Occipital lobe (tissue), 2 donors: ENCODE data around the gene CADM2. TPM values are rescaled to one million over a fixed set of nuclear protein-coding genes. Genes with fewer than 3 reads are reported as not detected.
"Not testable (repeated sequence)": the region's sequence is repeated elsewhere in the genome, so short reads cannot be mapped to it uniquely, and the experiment has no call there.

Source experiments
- DNase-seq: peaks from one replicate; lab custom pipeline; 2025; lab: John Stamatoyannopoulos, UW
- total RNA-seq: library from RNA; depleted of rRNA; stranded (reverse); fragments of >200 nt; gene quantifications from one replicate; pipeline ENCODE4 v1.2.3, GENCODE V29; 2014

Gene CADM2
- total RNA-seq, result 96.5 TPM

DNA sequence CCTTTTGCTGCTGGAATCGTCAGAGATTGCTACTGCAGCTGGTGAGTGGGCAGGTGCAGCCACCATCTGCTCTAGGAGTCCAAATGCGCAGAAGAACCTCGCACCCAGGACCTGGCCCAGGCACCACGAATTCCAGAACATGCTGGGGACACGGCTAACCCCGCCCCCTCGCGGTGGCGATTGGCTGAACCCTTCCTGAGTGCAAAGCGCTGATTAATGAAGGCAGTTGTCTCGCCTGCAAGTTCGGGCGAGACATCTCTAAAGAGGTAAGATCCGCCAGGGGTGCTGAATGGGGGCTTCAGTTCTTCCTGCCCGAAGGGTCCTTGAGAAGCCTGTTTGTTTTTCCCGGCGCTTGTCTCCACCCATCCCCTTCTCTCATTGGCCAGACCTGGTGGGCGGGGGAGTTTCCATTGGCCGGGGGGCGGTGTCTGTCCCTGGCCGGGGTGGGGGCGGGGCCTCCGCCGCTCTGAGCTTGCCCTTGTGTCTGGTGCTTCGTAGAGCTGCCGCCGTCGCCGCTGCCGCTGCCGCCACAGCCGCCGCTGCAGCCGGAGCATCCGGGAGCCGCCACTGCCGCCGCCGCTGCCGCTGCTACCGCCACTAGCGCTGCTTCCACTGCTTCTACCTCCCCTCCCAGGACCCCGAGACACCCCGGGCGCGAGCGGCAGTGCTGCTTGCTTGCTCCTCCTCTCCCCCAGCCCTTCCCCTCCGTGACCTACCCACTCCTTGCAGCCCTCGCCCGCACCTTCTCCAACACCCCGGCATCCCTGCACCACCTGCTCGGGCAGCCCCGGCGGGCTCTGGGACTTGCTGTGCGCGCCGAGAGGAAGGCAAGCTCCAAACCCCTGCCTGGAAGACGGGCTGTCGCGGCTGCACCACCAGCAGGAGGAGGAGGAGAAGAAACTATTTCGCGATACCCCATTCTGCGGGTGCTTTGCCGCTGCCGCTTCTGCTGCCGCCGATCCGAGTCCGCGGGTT, at the start of gene CADM2:
TSS of gene CADM2 (plus strand) at position 495 of the 975 bp plus-strand sequence.
- peak; percentile 95 for DNase-seq

DNA sequence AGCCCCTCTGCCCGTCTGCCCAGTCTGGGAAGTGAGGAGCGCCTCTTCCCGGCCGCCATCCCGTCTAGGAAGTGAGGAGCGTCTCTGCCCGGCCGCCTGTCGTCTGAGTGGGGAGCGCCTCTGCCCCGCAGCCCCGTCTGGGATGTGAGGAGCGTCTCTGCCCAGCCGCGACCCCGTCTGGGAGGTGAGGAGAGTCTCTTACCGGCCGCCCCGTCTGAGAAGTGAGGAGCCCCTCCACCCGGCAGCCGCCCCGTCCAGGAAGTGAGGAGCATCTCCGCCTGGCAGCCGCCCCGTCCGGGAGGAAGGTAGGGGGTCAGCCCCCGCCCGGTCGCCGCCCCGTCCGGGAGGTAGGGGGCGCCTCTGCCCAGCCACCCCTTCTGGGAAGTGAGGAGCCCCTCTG, 40.2 kb upstream of the CADM2 start:
- not testable (repeated sequence) for DNase-seq

DNA sequence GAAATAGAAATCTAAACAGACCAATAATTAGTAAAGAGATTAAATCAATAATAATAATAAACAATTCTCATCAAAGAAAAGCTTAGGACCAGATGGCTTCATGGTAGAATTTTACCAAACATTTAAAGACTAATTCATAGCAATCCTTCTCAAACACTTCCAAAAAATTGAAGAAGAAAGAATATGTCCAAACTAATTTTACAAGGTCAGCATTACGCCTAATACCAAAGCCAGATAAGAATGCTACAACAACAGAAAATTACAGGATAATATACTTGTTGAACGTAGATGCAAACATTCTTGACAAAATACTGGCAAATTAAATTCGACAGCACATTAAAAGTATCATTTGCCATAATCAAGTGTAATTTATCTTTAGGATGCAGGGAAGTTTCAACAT, 36.1 kb upstream of the CADM2 start:
- DNase-seq, result no peak

DNA sequence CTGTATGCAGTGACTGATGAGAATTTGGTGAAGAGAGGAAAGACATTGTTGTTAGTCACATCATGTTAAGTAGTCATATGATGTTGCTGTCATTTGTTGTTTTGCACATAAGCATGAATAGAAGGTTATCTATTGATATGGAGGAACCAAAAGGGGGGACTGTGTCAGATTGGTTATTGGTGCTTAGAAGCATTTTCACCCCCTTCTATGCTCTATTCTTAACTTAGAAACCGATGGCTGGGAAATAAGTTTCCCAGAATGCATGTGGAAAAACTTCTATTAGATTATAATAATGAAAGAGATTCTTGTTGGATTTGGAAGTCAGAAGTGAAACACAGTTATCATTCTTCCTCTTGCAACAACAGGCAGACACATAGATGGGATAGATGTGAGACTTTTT, 33.2 kb upstream of the CADM2 start:
- no peak for DNase-seq

DNA sequence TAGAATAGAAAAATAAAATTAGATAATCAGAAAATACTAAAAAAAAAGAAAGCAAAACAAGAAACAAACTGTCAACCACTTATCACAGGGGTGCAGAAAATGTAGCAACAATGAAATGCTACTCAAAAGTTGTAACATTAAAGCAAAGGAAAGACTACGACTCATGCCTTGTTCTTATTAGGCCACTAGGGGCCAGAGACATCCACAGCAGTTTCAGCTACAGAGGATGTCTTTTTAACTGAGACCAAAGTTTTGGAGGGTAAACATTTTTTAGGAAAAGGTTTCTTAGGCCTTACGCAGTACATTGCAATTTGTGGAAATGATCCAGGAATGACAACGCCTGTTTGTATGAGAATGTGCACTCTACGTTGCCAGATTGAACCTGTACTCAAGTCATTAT, 15.4 kb upstream of the CADM2 start:
- no peak for DNase-seq

DNA sequence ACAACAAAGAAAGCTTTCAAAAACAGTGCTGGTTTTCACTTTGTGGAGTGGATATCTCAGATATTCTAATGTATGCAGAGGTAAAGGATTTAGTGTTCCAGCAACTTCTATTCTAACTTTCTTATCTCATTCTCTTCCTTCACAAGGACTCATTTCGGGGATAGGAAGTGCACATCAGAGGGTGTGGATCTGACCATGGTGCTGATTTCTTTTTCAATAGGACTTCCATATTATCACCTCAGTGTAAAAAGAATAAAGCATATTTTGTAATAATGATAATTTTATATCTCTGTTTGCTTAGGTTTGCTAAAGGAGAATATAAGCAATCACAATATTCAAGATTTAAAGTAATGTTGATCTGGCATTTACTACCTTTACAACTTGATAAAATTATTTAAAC, 12.5 kb upstream of the CADM2 start:
- no peak for DNase-seq

DNA sequence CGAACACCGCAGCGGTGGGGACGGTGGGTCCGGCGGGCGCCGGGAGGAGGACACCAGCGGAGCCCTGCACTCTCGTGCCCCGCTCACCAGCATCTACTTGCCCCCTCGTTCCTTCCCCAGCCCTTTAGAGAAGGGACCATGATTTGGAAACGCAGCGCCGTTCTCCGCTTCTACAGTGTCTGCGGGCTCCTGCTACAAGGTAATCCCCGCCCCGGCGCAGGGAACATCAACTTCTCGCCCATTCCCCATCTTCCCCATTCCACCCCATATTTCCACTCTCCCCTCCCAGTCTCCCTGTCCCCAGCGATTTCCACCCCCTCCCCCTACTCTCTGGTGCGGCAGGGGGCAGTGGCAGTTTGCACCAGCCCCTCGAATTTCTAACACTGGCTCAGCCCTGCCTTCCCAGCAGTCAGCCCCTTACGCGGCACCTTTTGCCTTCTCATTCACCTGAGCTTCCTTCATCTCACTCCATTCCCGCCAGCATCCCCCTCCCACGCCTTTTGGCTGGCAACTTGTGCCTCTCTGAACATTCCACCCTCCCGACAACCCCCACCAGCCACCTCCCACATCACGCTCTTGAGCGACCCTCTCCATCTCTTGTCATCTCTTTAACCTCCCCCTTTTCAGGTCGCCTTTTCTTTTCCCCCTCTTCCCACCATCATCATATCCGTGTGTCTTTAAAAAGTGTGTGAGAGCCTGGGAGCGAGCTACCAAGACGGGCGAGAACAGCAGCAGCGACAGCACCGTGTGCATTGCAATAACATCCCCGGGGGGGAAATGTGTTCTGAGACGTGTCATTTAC, 882 bp downstream of the CADM2 start:
- DNase-seq, result no peak

DNA sequence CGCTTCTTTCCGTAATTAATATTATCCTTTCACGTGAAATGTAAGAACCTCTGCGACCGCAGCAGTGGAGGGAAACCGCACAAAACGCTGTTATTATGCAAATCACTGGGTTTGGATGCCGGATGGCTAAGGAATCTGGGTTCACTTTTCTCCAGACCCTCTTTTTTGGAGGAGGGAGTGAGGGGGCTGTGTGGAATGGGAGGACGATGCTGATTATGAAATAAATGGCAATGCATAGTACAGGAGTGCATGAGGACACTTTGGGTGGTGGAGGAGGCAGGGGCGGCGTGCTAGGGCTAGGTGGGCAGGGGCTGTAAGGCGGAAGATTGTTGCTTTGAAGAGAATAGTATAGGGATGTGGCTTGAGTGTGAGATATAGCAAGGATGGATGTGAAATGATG, 1.8 kb downstream of the CADM2 start:
- DNase-seq, result no peak

DNA sequence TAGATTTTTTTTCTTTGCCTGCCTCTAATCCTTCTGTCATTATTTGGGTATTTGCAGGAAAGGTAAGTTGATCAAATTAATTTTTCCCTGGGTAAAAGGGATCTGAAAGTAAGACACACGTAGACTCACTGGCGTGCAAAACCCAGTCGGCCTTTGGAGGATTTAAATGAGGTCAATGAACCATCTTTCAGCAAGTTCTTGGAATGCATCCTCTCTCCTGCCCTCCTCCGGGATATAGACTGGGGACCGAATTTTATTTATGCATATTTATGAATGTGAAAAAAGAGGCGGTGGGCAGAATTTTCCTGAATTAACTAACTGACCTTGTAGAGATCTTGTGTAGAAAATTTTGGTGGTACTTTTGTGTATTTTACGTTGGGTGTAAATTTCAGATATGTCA, 2.2 kb downstream of the CADM2 start:
- DNase-seq, result no peak

DNA sequence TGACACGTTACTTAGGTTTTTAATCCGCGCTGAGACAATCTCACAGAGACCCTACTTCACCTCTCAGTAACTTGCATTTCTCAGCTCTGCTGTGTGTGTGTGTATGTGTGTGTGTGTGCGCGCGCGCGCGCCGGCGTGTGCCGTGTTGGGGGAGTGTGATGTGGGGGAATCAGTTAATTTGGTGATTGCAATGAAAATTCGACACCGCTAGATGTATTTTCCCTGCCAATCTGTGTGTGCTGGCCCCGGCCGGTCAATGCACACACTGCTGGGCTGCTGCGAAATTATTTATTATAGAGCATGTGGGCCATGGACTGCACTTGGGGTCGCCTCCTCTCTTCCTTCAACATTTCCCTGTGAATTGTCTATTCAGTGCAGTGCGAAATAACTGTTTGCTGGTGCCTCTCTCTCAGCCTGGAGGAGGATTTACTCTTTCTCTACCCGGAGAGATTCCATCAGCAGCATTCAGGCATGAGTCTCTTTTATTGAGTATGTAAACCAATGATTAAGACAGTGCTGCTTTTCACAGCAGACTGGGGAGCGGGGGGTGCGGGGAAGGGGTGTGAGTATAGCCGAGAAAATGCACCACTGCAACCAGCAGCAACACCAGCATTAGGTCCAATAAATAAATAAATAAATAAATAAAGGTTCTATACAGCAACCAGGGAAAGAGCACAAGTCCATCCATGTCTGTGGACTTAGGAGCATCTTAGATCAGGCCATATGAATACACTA, 2.9 kb downstream of the CADM2 start:
- peak; percentile 22 for DNase-seq

DNA sequence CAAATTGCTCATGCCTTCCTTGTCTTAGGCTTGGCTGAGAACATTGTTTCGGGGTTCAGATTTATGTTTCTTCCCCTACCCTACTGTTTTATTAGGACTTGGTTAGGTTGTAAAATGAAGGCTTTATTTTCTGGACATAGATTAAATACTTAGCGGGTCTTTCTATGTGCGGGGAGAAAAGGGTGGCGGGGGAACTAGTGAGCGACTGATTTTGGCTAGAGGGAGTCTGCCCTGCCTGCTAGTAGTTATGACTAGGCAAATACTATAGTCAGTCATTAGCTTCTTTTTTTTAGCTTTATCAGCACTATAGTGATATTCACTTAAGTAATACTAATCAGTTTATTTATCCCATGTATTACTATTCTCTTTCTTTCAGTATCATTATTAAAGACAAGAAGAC, 3.6 kb downstream of the CADM2 start:
- no peak for DNase-seq

DNA sequence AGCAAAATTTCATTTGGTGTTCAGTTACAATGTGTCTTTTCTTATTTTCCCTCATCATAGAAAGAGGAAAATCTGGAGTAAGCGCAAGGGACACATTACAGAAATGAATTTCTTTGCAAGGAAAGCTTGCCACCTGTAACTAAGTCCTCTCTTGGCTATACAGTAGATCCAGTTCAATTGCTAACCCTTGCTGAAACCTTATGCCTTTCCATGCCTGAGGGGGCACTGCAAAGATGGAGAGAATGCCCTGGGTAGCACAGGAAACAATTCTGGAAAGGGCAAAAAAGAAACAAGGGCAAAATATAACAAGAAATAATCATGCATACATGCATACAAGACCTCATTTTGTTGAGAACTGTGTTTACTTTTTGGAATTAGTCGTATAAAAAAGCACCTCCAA, 4.3 kb downstream of the CADM2 start:
- no peak for DNase-seq

DNA sequence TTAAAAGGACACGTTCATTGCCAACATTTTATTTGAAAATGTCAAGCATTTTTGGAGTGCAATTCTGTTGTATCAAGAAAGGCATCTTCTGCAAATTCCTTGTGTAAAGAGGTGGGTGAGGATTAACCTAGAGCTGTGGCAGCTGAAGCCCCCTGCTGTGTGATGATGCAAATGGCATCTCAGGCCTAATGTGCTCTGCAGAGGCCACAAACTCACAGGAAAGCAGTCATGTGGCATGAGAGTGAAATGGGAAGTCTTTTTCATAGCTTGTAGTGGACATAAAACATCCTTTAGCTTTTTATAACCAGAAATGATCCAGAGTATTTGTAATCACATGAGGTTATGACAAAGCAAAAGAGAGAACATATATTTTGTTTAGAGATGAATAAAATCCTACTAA, 6.4 kb downstream of the CADM2 start:
- DNase-seq, result no peak

DNA sequence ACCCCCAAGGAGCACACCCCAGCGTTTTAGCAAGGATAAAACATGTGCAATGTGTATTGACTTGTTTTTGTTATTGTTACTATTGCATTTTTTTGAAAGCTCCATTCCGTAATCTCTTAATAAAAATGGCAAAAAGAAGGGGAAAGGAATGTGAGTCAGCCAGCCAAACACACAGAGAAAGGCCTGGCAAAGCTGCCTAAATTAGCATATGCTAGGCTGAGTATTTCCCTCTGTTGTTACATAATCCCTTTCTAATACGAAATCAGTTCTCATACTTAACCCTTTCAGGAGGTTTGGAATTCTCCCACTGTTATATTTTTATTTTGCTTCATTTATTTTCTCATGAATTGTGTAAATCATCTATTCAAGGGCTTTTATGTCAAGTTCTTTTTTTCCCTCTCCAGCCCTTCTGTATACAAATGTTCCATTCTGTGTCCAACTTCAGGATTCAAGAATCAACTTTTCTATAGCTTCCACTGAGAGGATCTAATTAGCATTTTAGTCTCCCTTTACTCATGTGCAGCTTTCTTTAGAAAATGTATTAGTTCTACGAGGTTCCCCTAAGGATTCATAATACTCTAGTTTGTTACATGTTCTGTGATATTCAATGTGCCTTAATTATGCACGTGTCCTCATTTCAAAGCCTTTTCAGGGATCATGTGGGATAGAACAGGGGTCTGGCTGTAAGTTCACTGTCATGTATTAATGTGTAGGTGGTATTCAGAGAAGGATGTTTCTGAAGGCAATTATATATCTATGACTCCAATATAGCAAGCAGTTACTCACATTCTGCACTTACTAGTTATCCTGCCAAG, 9.2 kb downstream of the CADM2 start:
- no peak for DNase-seq

DNA sequence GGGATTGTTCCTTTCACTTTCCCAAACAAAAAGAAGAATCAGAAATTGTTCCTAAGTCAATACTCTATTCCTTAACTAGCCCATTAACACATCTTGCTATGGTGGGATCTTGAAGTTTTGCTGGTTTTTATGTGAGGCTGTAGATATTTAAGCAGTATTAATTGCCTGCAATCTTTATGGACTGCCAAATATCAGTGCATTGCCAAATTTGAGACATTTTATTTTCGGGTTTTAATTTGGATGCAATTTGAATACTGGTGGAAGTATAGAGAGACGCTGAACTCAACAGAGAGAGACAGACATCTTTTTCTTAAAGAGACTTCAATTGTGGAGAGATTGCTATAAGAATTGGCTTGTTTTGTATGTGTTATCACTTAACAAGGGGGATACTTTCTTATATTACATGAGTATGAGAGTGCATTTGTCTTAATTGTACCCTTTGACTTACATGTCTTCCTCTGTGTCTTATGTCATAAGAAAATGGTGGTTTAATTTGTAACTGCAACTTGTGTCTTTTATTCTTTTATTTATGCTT, 10.0 kb downstream of the CADM2 start:
- DNase-seq, result no peak

DNA sequence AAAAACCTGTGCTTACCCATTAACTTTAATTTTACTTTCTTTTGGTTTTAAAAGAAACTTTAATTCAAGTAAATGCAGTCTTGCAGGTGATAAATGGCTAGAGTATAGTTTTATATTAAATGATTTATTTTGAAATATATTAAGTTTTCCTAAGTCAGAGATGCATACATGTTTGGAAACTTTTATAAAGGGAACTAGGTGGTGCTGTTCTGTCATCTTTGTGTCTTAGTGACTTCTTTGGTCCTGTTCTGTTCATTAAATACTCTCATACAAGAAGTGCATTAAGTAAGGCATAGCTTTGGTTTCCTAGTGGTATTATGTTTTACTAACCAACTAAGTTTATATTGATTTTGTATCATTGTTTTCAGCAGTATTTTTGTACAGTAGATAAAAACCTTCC, 15.6 kb downstream of the CADM2 start:
- no peak for DNase-seq

DNA sequence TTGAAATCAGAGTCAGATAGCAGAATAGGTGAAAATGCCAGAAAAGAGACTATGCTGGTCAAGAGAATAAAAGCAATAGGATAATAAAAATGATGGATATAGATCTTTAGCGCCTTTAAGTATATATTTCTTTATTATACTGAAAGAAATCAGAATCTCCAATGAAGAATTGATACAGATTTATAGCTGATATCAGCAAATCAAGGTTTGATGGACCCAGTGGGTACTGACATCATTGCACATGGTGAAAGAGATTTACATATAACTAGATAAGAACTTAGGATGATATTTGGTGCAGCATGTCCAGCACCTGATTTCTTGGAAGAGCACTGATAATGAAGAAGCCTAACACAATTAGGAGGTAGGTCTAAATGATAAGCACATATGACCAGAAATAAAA, 18.2 kb downstream of the CADM2 start:
- DNase-seq, result no peak

DNA sequence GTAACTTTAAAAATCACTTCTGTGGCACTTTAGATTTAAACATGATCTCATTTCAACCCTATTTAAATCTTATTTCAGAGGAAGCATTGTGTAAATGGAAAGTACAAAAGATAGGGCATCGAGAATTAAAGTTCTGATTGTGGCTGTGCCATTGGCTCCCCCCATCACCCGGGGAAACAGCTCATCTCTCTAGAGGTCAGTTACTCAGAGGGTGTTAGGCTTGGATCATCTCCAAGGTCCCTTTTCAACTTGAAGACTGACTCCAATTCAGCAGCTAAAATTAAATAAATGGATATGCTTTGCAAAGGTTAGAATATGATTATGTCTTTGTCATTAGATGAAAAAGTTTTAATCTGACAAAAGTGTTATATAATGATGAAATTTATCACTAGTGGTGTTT, 20.1 kb downstream of the CADM2 start:
- DNase-seq, result peak; percentile 11

DNA sequence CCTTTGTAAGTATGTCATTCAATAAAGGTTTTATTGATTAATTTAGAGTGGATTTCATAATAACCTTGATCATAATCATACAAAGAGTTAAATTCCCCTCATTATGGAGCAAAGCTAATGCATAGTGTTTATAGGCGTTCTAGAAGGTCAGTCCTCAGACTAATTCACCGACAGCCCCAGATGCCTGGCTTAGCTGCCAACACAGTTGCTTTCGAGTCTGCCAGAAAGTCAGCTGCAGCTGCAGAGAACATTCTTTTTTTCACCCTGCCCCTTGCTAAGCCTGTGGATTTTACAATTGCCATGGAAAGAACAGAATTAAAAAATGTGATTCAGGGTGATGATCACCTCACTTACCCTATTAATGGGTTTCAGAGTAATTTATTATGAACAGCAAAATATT, 21.2 kb downstream of the CADM2 start:
- peak; percentile 52 for DNase-seq

DNA sequence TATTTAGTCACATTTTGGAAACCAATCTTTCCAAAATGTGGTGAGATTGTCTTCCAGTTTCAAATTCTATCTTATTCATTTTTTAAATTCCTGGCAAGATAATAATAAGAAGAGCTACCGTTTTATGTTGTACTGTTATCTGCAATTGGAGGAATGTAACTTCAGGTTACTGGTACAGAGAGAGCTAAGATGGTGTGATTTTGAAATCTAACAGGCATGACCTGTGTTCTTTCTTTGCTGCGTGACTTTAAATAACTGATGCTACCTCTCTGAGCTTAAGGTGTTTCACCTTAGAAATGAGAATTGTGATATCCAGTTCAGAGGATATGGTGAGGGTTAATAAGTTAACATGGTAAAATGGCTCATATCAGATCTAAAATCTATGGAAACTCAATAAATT, 21.7 kb downstream of the CADM2 start:
- DNase-seq, result no peak

DNA sequence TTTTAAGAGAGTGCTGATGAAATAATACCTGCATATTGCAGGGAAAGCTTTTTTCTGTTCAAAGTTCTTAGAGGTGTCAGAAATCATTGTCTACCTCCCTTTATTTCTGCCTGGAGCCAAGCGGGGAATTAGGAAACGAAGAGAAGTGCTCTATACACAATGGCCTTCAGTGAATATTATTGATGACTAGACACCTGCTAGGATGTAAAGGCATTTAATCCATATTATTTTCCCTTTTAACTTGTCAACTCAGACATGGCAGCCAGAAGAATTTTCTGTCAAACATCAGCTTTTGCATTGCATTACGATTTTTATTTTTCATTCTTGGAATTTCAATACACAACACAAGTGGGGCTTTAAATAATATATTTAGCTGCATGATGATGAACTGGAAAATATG, 24.7 kb downstream of the CADM2 start:
- DNase-seq, result no peak
